DND-41 (cell line): ENCODE measurements around the gene FAM83C.

ENCODE experiments used
- ATAC-seq: fragments of 200-7000 bp; cut with Tn5 transposase; 3 replicates; pipeline ENCODE4 v1.9.1; 2021; ENCODE audit warnings: low read depth; ENCODE audit not compliant: insufficient read depth
- DNase-seq: peaks from one replicate; pipeline ENCODE4 v3.0.0-alpha.2; 2020
- H2AFZ ChIP-seq: 2 replicates; pipeline ENCODE4 v1.6.0; 2012; ENCODE audit warnings: low read depth, low read length
- H3K27ac ChIP-seq: 2 replicates; pipeline ENCODE4 v1.5.1; 2012; ENCODE audit warnings: low read length, inconsistent platforms
- H3K27me3 ChIP-seq: fragments of 200-600 bp; sonication (generic); 2 replicates; pipeline ENCODE4 v1.6.0; 2012; ENCODE audit warnings: low read length, mild to moderate bottlenecking, inconsistent platforms; ENCODE audit not compliant: insufficient read depth, poor library complexity
- H3K36me3 ChIP-seq: 2 replicates; pipeline ENCODE4 v1.5.1; 2012; ENCODE audit warnings: low read length, inconsistent platforms; ENCODE audit not compliant: insufficient read depth
- H3K4me1 ChIP-seq: 2 replicates; pipeline ENCODE4 v1.5.1; 2012; ENCODE audit warnings: mild to moderate bottlenecking, low read length; ENCODE audit not compliant: insufficient read depth
- H3K4me2 ChIP-seq: 2 replicates; pipeline ENCODE4 v1.6.0; 2012; ENCODE audit warnings: mild to moderate bottlenecking, moderate library complexity, low read length, inconsistent platforms; ENCODE audit not compliant: insufficient read depth
- H3K4me3 ChIP-seq, 2 experiments: fragments of 200-600 bp in 1 of 2; shearing (Covaris generic) in 1 of 2; 2 replicates each; pipeline ENCODE4 v1.5.1; 2012 to 2016; ENCODE audit warnings: inconsistent platforms in 2 of 2, low read length in 2 of 2, mild to moderate bottlenecking in 2 of 2, low read depth in 1 of 2, moderate library complexity in 1 of 2
- H3K79me2 ChIP-seq: 2 replicates; pipeline ENCODE4 v1.6.0; 2012; ENCODE audit warnings: low read length, inconsistent platforms; ENCODE audit not compliant: insufficient read depth
- H3K9ac ChIP-seq: 2 replicates; pipeline ENCODE4 v1.6.0; 2012; ENCODE audit warnings: low read depth, mild to moderate bottlenecking, inconsistent platforms, low read length, moderate library complexity
- H3K9me3 ChIP-seq: 2 replicates; pipeline ENCODE4 v1.5.1; 2012; ENCODE audit warnings: low read length, moderate library complexity, mild to moderate bottlenecking, inconsistent platforms; ENCODE audit not compliant: insufficient read depth, severe bottlenecking
- H4K20me1 ChIP-seq: 2 replicates; pipeline ENCODE4 v1.6.0; 2012; ENCODE audit warnings: low read length; ENCODE audit not compliant: insufficient read depth
- CTCF ChIP-seq: IDR thresholded peaks from 2 replicates; pipeline ENCODE4 v1.5.1; 2012; ENCODE audit warnings: borderline replicate concordance, low read length, moderate library complexity, mild to moderate bottlenecking; ENCODE audit not compliant: poor library complexity, severe bottlenecking; ENCODE audit errors: extremely low read depth
- EZH2 ChIP-seq: IDR thresholded peaks from 3 replicates; pipeline ENCODE4 v1.6.1; 2012; ENCODE audit warnings: borderline replicate concordance, low read depth, mild to moderate bottlenecking, moderate library complexity, low read length, inconsistent platforms; ENCODE audit not compliant: severe bottlenecking

Gene FAM83C

GRCh38 chr20:35276408-35276807, 15.8 kb downstream of the FAM83C start:
- H2AFZ ChIP-seq, result no peak overlapping the region
- peaks cover 7% of the 10 kb centered on the region for H3K79me2 ChIP-seq
- peaks cover 25% of the 10 kb centered on the region for H4K20me1 ChIP-seq
- peaks cover 17% of the 10 kb centered on the region for H3K4me1 ChIP-seq
- H3K27ac ChIP-seq, result no peak overlapping the region
- H3K4me3 ChIP-seq, result peak overlapping the region in 1 of 2 experiments; percentile 64; a peak in 2 of 4 replicates
- H3K4me2 ChIP-seq, result peak overlapping the region; percentile 77
- peaks cover 28% of the 10 kb centered on the region for H3K36me3 ChIP-seq
- peak overlapping the region; percentile 66 for H3K9ac ChIP-seq
- DNase-seq (no peak), ATAC-seq (no peak)
- H3K27me3 ChIP-seq, result no peaks in the 10 kb centered on the region
- TF ChIP-seq EZH2 (no peak), CTCF (no peak)
- no peaks in the 10 kb centered on the region for H3K9me3 ChIP-seq

GRCh38 chr20:35275741-35276251, 16.4 kb downstream of the FAM83C start:
- DNase-seq, result no peak
- ATAC-seq, result no peak
- Histone ChIP-seq H3K4me1 (peaks cover 17% of the 10 kb centered on the region), H3K4me3 (no peak overlapping the region), H3K27me3 (no peaks in the 10 kb centered on the region), H3K79me2 (peaks cover 7% of the 10 kb centered on the region), H3K9ac (no peak overlapping the region), H3K36me3 (peaks cover 28% of the 10 kb centered on the region), H4K20me1 (peaks cover 25% of the 10 kb centered on the region), H3K4me2 (no peak overlapping the region), H3K27ac (no peak overlapping the region), H2AFZ (no peak overlapping the region), H3K9me3 (no peaks in the 10 kb centered on the region)
- TF ChIP-seq EZH2, result no peak

- H3K79me2 ChIP-seq, result peaks cover 7% of the 10 kb centered on the region
- peaks cover 18% of the 10 kb centered on the region for H4K20me1 ChIP-seq
- H3K27ac ChIP-seq, result no peak overlapping the region
- H3K9me3 ChIP-seq, result no peaks in the 10 kb centered on the region
- no peaks in the 10 kb centered on the region for H3K27me3 ChIP-seq
- peaks cover 15% of the 10 kb centered on the region for H3K36me3 ChIP-seq
- no peak overlapping the region for H3K4me2 ChIP-seq
- H2AFZ ChIP-seq, result no peak overlapping the region
- H3K4me3 ChIP-seq, result no peak overlapping the region
- DNase-seq (no peak), ATAC-seq (no peak)
- H3K4me1 ChIP-seq, result peaks cover 17% of the 10 kb centered on the region
- TF ChIP-seq EZH2 (no peak), CTCF (no peak)
- no peak overlapping the region for H3K9ac ChIP-seq
These were observed 17.8 kb downstream of the FAM83C start for GRCh38 chr20:35274172-35275092.

GRCh38 chr20:35273449-35274171, 18.6 kb downstream of the FAM83C start:
- no peak overlapping the region for H3K4me2 ChIP-seq

More at GRCh38 chr20:35273449-35274171, 18.6 kb downstream of the FAM83C start:
- TF ChIP-seq CTCF, result no peak
- no peak for TF ChIP-seq EZH2
- H3K27ac ChIP-seq, result no peak overlapping the region
- peaks cover 6% of the 10 kb centered on the region for H3K36me3 ChIP-seq
- ATAC-seq (no peak), DNase-seq (no peak)
- H4K20me1 ChIP-seq, result peaks cover 18% of the 10 kb centered on the region
- peaks cover 17% of the 10 kb centered on the region for H3K4me1 ChIP-seq
- H3K9me3 ChIP-seq, result no peaks in the 10 kb centered on the region
- no peak overlapping the region for H3K4me3 ChIP-seq
- H3K27me3 ChIP-seq, result no peaks in the 10 kb centered on the region
- no peak overlapping the region for H2AFZ ChIP-seq
- no peak overlapping the region for H3K9ac ChIP-seq
- peaks cover 7% of the 10 kb centered on the region for H3K79me2 ChIP-seq
